SK-N-MC (cell line): ENCODE results near the gene RYR3.

Experiments
- DNase-seq: peaks from one replicate; pipeline ENCODE4 v3.0.0-alpha.2; 2011; ENCODE audit warnings: low read depth, low spot score
- H3K27ac ChIP-seq: fragments of 200-600 bp; sonication (generic); 2 replicates; pipeline ENCODE4 v1.5.1; 2016; ENCODE audit warnings: mixed run types
- H3K36me3 ChIP-seq: fragments of 200-600 bp; sonication (generic); 2 replicates; pipeline ENCODE4 v1.6.1; 2017; ENCODE audit warnings: antibody characterized with exemption, low read length, mixed read lengths; ENCODE audit not compliant: insufficient read depth
- H3K4me3 ChIP-seq: fragments of 200-600 bp; sonication (generic); 2 replicates; pipeline ENCODE4 v1.5.1; 2016
- H3K9ac ChIP-seq: fragments of 200-600 bp; sonication (generic); 2 replicates; pipeline ENCODE4 v1.8.0; 2017; ENCODE audit warnings: mixed run types, mixed read lengths; ENCODE audit not compliant: insufficient read length
- H3K9me3 ChIP-seq: fragments of 200-600 bp; sonication (generic); 2 replicates; pipeline ENCODE4 v1.6.1; 2017; ENCODE audit warnings: low read depth, mild to moderate bottlenecking, antibody characterized with exemption, low read length, moderate library complexity, mixed read lengths
- EZH2 ChIP-seq: fragments of 200-600 bp; sonication (generic); IDR thresholded peaks from one replicate; pipeline ENCODE4 v1.6.1; 2017; ENCODE audit warnings: antibody characterized with exemption
- FOXP2 ChIP-seq: optimal IDR thresholded peaks from 2 replicates; pipeline ENCODE3; 2011; ENCODE audit warnings: mild to moderate bottlenecking, moderate library complexity; ENCODE audit not compliant: insufficient read depth; ENCODE audit errors: extremely low read length, control extremely low read depth
- POLR2AphosphoS5 ChIP-seq: IDR thresholded peaks from 2 replicates; pipeline ENCODE4 v1.6.1; 2012; ENCODE audit warnings: mild to moderate bottlenecking, low read depth, low read length, borderline replicate concordance

The RYR3 gene

GRCh38 chr15:33754242-33754641, 443.5 kb downstream of the RYR3 start:
- TF ChIP-seq FOXP2: no peak
- no peak for TF ChIP-seq EZH2
- TF ChIP-seq POLR2AphosphoS5: no peak
- Histone ChIP-seq H3K4me3 (no peak overlapping the region), H3K27ac (no peak overlapping the region), H3K9me3 (no peaks in the 10 kb centered on the region), H3K36me3 (no peaks in the 10 kb centered on the region), H3K9ac (no peak overlapping the region)
- DNase-seq: no peak

GRCh38 chr15:33756961-33757360, 446.2 kb downstream of the RYR3 start:
- no peaks in the 10 kb centered on the region for H3K36me3 ChIP-seq
- no peak for TF ChIP-seq POLR2AphosphoS5
- no peak for TF ChIP-seq EZH2
- TF ChIP-seq FOXP2: no peak
- H3K4me3 ChIP-seq: no peak overlapping the region
- no peak for DNase-seq
- H3K27ac ChIP-seq: no peak overlapping the region
- H3K9me3 ChIP-seq: no peaks in the 10 kb centered on the region
- no peak overlapping the region for H3K9ac ChIP-seq

GRCh38 chr15:33757516-33758232, 446.9 kb downstream of the RYR3 start:
- no peak overlapping the region for H3K27ac ChIP-seq
- no peaks in the 10 kb centered on the region for H3K36me3 ChIP-seq
- no peak overlapping the region for H3K9ac ChIP-seq
- TF ChIP-seq EZH2 (no peak), FOXP2 (no peak), POLR2AphosphoS5 (no peak)
- DNase-seq: no peak
- no peak overlapping the region for H3K4me3 ChIP-seq
- no peaks in the 10 kb centered on the region for H3K9me3 ChIP-seq

GRCh38 chr15:33766389-33766788, 455.6 kb downstream of the RYR3 start:
- no peak for DNase-seq
- no peaks in the 10 kb centered on the region for H3K9me3 ChIP-seq
- no peak overlapping the region for H3K4me3 ChIP-seq
- H3K27ac ChIP-seq: no peak overlapping the region
- H3K36me3 ChIP-seq: no peaks in the 10 kb centered on the region
- no peak overlapping the region for H3K9ac ChIP-seq
- TF ChIP-seq FOXP2 (no peak), EZH2 (no peak), POLR2AphosphoS5 (no peak)

GRCh38 chr15:33768670-33769190, 458.0 kb downstream of the RYR3 start:
- Histone ChIP-seq H3K4me3 (no peak overlapping the region), H3K9ac (no peak overlapping the region), H3K27ac (no peak overlapping the region), H3K9me3 (no peaks in the 10 kb centered on the region), H3K36me3 (no peaks in the 10 kb centered on the region)
- no peak for DNase-seq
- TF ChIP-seq EZH2: no peak
- TF ChIP-seq FOXP2: no peak
- TF ChIP-seq POLR2AphosphoS5: no peak

DNA sequence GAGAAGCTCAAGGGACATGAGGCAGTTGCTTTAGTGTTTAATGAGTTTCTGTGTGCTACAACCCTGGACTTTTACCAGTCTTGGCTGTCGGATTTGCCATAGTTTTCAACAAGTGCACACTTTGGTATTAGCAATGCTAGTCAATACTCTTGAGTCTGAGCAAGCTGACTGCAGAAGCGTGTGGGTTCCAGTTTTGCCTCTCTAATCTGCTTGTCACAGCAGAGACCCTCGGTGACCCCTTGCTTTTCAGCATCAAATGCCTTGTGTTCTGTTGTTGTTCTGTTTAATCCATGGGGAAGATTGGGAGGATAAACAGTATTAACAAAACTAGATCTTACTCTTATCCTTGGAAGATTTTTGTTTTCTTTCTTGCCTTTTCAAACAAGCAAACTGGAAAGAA, 463.2 kb downstream of the RYR3 start:
- Histone ChIP-seq H3K27ac (no peak overlapping the region), H3K9me3 (no peaks in the 10 kb centered on the region), H3K9ac (no peak overlapping the region), H3K36me3 (no peaks in the 10 kb centered on the region), H3K4me3 (no peak overlapping the region)
- DNase-seq: no peak
- TF ChIP-seq EZH2 (no peak), FOXP2 (no peak), POLR2AphosphoS5 (no peak)

DNA sequence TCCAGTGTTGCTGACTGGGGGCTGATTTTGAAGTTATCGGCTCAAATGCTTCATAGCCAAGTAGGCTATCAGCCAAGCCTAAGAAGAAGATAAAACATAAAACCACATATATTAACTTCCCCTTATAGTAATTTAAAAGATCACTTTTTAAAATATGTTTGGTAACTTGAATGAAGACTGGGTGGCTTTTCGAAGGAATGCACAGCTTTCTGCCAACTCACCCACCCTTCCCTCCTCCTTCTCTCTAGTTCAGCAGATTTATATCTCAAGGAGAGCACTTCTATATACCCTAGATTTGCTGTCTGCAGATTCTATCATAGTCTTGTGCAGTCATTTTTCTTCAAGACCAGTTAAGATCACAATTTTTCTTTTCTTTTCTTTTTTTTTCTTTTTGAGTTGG, 468.1 kb downstream of the RYR3 start:
- H3K36me3 ChIP-seq: no peaks in the 10 kb centered on the region
- no peak for TF ChIP-seq FOXP2
- no peak for TF ChIP-seq EZH2
- no peak for TF ChIP-seq POLR2AphosphoS5
- no peak overlapping the region for H3K4me3 ChIP-seq
- no peaks in the 10 kb centered on the region for H3K9me3 ChIP-seq
- DNase-seq: no peak
- H3K9ac ChIP-seq: no peak overlapping the region
- H3K27ac ChIP-seq: no peak overlapping the region

DNA sequence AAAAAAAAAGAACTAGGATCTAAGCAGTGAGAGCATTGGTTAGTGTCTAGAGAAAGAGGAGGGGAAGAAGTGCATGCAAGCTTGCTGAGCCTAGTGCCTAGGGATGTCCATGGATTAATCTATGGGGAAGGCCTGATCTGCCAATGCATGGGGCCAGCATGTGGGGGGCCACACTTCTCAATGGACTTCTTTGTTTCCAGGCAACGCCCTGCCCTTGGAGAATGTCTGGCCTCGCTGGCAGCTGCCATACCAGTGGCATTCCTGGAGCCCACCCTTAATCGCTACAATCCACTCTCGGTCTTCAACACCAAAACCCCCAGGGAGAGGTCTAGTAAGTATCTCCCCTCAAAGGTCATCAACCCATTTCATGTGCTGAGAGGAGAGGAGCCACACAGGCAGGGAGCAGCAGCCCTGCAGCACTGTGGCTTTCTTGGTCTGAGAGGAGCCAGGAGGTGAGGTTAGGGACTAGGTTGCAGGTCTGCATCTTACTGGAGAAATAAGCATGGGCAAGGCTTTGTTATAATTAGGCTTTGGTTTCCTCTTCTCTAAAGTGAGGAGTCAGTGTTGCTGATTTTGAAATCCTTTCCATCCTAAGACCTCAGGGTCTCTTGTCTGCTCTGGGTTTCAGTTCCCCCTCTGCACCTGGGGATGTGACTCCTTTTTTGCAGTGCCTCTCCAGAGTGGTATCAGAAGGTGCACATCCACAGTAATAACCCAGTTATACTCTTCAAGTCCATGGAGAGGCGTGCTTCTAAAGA, 469.4 kb downstream of the RYR3 start:
- Histone ChIP-seq H3K27ac (no peak overlapping the region), H3K9ac (no peak overlapping the region), H3K36me3 (no peaks in the 10 kb centered on the region), H3K9me3 (no peaks in the 10 kb centered on the region), H3K4me3 (no peak overlapping the region)
- no peak for TF ChIP-seq EZH2
- DNase-seq: no peak
